Activated CD8-positive, alpha-beta memory T cell treated with anti-CD3 and anti-CD28 coated beads for 48 hours (primary cell): ENCODE measurements around the gene LZTR1.

Experiments used
- DNase-seq, 3 experiments: peaks; one replicate each; pipeline ENCODE4 v3.0.0-alpha.2; 2020; ENCODE audit warnings: low read depth in 2 of 3, low spot score in 2 of 3

LZTR1 gene

DNA sequence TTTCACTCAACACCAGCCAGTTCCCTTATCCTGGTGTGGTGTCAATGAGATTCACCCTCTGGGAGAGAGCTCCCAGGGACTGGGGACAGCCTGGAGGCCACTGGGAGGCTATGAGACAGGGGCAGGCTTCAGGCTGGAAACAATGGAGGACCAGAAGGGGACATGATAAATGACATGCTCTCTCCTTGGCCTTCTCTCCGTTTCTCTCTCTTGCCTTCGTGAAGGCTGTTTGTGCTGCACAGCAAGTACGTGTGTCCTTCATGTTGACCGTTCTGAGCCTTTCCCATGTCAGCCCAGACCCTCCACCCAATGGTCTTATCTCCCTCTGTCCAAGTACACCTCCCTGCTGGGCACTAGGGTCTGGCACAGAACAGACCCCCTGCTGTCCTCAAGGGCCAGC, 1.6 kb upstream of the LZTR1 start:
- DNase-seq = no peak

DNA sequence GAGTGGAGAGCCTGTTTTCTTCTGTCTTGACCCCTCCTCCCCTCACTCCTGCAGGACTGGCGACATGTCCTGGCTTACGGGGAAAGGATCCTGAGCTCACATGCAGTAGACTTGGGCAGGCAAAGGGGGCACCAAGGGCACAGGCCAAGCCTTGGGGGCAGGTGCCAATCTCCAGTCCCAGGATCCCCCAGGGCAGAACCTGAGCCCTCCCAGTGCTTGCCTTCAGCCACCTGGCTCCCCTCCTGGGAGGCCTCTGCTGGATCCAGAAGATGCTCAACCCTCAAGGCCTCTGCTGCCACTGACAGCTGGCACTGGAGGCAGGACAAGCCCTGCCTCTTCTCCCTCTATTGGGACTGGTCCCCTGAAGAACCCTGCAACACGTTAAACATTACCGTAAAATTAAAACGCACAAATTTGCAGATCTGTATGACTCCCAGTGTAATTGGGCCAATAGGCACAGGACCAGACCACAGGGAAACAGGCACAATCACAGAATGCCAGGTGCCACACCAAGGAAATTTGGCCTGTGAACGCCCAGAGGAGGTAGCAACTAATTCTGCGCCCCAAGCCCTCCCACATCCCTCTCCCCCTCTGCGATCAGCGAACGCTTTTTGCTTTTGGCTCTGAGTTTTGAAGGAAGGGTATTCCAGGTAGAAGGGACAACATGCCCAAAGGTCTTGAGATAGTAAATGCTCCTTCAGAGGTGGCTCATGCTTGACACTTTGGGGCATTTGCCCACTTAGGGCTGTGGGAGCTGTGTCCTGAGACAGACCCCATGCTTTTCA, 967 bp upstream of the LZTR1 start:
- no peak for DNase-seq

DNA sequence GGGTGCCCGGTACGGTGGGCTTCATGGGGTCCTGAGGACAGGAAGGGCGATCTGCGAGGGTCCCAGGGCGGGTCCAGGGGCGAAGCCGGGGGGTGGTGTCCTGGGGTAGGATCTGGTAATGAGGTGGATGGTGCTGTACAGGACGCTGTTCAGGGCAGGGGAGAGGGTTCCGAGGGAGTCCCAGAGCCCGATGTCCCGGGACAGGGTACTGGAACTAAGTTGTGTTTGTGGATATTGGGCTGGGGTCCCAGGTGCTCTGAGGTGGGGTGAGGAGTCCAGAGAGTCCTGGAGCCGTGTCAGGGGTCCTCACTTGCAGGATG, 426 bp downstream of the LZTR1 start:
- DNase-seq = no peak

DNA sequence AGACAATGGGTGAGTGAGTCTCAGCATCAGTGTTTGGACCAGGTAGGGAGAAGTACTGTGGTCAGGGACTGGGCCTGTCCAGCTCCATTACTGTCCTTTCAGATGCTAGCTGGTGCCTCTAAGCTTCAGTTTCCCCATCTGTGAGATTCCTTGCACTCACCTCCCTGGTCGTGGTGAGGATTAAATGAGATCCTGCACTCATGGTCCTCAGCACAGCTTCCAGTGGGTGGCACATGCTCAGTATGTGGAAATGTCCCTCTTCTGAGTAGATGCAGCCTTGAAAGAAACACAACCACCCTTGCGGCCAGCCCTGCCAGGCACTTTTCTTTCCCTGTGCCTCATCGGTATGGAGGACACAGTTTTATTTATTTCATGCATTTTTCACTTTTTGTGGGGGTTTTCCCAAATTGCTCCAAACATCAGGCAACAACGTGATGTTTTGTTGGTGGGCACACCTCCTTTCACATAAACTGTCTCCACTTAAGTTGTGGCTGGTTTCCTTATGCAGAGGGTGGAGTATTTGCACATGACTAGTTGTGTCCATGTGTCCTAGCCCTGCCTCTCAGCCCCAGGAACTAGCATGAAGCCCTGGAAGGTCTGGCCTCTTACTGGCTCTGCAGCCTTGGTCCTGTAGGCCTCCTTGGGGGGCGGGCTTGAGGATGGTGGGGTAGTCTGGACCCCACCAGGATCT, 1.1 kb downstream of the LZTR1 start:
- DNase-seq = no peak

DNA sequence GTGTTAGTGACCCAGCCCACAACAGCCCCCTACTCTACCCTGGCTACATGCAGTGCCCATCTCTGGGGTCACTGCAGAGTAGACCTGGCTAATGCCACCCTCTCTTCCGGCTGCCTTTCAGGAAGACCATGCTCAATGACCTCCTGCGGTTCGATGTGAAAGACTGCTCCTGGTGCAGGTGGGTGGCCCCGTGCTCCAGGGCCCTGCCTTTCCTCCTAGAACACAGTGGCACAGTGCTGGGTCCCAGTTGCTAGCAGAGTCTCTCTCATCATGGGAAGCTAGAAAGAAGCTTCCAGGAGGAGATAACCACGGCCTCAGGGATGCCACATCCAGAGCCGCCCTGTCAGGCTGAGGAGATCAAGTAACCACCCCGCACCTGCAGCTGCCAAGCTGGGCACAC, 3.6 kb downstream of the LZTR1 start:
- no peak for DNase-seq

DNA sequence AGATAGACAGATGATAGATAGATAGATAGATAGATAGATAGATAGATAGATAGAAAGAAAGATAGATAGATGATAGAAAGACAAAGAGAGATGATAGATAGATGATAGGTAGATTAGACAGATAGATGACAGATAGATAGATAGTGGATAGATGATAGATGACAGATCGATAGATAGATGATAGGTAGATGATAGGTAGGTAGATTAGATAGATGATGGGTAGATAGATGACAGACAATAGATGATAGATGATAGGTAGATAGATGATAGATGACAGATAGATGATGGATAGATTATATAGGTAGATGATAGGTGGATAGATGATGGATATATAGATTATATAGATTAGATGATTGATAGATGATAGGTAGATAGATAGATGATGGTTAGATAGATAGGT, 4.3 kb downstream of the LZTR1 start:
- DNase-seq = no peak

DNA sequence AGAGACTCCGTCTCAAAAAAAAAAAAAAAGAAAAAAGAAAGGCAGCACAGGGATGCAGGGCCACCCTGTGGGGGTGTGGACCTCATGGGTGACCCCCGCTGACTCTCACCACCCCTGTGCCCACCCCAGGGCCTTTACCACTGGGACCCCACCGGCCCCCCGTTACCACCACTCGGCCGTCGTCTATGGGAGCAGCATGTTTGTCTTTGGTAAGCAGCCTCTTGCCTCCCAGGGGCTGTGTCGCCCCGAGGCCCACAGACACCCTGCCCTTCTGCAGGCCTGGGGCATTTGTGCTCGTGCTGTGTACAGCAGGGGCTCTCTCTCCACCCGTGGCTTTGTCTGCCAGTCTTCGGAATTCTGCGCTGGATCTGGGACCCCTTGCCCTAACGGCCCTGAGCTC, 5.3 kb downstream of the LZTR1 start:
- DNase-seq = no peak

DNA sequence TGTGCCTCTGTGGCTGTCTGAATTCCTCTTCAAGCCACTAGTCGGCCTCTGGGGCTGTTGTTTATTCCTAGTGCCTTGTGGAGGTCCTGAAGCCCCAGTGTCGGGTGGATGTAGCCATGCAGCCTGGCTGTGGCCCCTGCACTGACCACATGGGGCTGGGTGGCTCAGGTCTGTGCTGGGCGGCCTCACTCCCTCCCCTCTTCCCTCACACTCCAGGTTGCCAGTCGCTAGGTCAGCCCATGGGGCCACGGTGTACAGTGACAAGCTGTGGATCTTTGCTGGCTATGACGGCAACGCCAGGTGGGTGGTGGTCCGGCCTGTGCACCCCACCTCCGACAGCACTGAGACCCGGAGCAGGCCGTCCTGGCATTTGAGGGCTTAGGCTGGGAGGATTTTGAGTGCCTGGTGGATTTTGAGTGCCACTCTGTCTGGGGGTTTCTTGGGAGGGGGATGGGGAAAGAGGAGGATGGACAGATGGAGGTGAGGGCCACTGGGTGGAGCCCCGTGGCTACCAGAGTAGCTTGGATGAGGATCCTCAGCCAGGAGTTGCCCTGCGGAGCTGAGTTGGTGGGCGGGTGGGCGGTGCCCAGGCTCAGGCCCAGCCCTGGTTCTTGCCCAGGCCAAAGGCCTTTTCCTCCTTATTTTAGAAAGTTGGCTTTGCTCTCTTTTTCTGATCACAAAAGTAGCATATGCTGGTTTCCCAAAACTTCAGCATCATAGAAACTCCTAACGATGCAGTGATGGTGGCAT, 6.7 kb downstream of the LZTR1 start:
- no peak for DNase-seq

DNA sequence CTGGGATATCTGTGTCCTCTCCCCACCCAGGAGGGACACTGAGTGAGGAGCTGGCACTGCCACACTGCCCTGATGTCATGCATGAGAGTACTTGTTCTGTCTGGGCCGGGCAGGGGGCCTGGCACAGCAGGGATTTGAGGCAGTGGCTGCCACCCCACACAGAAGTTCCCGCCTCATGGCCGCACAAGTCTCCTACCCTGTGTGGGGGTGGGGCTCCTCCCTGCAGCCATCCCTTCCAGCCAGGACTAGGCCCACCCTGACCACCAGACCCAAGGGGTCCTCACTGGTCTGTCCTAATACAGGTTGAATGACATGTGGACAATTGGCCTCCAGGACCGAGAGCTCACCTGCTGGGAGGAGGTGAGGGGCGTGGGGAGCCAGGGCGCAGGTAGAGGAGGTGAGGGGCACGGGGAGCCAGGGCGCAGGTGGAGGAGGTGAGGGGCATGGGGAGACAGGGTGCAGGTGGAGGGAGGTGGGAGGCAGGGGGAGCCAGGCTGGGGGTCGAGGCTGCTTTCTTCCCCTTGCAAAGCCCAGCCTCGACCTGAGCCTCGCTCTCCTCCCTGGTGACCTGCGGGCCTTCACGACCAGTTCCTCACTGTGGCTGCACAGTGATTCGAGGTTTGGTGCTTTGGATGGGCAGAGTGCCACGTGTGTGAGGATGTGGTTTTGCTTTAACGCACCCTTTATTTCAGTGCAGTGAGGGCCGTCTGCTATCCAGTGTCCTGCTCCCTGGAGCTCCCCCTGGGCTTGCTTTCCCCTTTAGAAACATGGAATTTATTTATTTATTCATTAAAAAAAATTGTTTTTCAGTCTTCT, 7.4 kb downstream of the LZTR1 start:
- no peak for DNase-seq

DNA sequence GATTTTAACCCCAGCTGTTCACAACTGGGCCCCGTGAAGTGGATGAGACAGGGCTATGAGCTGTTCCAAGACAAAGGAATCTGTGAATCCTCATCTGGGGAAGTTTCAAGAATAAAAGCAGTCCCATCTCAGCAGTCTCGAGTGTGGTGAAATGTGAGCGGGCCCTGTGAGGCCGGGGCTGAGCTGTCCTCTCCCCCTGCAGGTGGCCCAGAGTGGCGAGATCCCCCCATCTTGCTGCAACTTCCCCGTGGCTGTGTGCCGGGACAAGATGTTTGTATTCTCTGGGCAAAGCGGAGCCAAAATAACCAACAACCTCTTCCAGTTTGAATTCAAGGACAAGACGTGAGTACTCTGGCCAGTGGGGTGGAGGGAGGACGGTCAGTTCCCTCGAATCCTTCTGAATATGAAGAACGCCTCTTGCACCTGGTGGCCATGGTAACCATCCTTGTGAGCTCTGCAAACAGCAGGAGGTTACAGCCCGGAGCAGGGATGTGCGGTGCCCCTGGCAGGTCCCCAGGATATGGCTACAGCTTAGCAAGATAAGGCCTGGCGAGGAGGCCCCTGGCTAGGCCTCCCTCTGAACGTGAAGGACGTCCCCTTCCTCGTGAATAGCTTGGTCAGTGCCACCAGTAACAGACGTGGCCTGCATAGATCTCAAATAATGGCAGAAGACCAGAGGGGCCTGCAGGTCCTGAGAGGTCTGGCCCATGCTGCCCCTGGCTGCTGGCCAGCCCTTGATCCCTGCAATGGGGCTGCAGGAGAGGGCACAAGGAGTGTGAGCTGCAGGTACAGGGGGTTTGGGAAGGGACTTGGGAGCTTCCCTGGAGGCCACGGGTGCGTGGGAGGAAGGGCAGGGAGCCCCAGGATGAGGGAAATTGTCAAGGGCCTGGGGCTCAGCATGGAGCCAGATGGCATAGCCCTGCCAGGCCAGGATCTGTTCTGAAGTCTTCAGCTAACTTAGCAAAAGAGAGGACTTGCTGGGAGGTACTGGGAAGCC, 8.4 kb downstream of the LZTR1 start:
- DNase-seq = no peak

DNA sequence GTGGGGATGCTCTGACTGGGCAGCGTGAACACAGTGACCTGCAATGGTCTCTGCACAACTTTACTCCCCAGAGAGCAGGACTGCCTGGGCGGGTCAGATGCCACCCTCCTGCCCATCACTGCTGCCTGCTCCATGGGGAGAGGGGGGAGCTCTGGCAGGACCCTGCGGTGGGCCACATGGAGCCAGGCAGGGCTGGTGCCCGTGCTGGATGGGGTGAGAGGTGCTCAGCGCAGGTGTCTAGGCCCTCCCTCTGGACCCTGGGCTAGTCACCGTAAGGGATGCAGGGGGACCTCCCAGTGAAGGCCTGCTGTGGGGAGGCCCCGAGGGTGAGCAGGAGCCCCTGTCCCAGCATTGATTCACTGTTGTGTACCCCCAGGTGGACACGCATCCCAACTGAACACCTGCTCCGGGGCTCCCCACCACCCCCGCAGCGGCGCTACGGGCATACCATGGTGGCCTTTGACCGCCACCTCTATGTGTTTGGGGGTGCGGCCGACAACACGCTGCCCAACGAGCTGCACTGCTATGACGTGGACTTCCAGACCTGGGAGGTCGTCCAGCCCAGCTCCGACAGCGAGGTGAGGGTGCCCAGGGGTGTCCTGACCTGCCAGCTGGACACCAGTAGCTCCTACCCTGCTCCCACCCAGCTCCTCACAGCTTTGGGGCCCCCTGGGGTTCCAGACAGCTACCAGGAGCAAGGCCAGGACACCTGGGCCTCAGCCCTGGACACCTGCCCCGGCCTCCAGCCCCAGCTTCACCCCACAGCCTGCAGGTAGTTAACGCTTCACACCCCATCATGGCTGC, 9.4 kb downstream of the LZTR1 start:
- no peak for DNase-seq

DNA sequence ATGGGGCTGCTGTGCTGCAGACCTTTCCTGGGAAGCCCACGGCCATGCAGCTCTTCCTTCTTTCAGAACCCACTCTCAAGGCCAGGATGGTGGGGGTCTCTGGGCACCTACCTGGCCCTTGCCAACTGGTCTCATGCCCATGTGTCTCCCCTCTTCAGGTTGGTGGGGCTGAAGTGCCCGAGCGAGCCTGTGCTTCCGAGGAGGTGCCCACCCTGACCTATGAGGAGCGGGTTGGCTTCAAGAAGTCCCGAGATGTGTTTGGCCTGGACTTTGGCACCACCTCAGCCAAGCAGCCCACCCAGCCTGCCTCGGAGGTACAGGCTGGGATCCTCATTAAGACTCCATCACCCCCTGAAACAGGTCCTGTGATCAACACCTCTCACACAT, 10.0 kb downstream of the LZTR1 start:
- no peak for DNase-seq

DNA sequence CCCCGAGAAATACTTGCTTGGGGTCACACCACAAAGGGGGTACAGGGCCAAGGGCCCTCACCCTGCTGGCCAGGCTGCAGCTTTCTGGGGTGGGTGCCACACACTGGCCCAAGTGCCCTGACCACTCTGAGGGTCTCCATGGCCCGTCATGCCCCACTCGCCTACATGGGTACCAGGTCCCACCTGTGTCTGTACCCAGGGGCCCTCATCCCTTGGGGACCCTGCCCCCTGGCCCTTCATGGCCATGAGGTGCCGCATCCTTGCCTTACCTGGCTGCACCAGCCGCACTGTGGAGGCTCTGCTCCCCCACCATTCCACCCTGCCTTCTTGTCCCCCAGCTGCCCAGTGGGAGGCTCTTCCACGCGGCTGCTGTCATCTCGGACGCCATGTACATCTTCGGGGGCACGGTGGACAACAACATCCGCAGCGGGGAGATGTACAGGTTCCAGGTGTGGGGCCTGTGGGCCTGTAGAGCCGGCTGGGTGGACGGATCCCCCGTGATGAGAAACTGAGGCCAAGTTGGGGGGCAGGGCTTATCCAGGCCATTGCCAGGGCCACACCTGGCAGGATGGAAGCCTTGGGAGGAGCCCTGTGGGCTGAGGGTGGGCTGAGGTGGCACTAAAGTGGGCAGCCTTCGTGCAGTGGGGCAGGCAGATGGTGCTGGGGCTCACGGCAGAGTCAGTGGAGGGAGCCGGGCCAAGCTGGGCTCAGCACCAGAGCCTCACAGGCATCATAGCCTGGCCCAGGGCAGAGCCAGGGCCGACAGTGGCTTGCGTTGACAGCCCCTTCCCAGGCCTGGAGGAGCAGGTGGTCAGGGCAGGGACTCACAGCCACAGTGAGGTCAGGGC, 10.6 kb downstream of the LZTR1 start:
- no peak for DNase-seq

DNA sequence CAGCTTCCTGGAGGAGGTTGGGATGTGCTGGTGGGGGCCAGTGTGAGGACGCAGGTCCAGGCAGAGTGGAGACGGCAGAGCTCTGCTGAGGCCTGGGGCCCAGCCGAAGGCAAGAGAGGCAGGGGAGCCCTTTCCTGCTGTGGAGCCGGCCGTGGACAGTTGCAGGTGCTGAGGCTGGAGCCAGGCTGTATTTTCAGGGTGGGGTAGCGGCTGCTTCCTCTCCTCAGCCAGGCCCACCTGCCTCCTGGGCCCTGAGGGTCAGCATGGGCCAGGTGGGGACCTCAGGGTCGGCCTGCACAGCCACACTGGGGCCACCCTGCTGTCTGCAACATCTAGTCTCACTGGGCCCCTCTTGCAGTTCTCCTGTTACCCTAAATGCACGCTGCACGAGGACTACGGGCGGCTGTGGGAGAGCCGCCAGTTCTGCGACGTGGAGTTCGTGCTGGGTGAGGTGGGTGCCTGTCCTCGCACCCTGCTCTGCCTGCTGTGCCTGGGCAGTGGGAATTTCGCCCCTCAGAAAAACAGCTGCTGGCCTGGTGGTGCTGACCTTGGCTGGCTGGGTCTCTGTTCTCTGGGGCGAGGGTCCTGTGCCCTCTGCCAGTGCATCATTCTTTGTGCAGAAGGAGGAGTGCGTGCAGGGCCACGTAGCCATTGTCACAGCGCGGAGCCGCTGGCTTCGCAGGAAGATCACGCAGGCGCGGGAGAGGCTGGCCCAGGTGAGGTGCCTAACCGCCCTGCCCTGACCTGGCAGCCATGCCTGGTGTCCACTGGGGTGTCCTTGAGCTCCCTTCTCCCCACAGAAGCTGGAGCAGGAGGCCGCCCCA, 11.4 kb downstream of the LZTR1 start:
- DNase-seq = no peak

DNA sequence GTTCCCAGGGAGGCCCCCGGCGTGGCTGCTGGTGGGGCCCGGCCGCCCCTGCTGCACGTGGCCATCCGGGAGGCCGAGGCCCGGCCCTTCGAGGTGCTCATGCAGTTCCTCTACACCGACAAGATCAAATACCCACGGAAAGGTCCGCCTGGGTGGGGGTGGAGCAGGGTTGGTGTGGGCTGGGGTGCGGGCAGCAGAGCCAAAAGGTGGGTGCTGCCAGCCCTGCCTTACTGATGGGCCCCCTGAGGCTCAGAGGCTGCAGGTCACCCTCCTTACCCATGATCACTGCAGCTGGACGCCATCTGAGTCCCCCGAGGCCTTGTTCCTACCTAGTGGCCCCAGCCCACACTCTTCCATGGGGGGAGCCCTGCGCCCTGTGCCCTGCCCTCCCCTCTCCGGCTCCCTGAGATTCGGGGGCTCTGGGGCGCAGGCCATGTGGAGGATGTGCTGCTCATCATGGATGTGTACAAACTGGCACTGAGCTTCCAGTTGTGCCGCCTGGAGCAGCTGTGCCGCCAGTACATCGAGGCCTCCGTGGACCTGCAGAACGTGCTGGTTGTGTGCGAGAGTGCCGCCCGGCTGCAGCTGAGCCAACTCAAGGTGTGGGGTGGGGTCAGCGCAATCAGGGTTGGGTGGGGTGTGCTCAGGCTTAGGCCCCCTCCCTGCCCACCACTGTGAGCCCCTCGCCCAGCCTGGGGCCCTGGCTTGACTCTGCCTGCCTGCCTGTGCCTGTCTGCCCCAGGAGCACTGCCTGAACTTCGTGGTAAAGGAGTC, 12.2 kb downstream of the LZTR1 start:
- no peak for DNase-seq

DNA sequence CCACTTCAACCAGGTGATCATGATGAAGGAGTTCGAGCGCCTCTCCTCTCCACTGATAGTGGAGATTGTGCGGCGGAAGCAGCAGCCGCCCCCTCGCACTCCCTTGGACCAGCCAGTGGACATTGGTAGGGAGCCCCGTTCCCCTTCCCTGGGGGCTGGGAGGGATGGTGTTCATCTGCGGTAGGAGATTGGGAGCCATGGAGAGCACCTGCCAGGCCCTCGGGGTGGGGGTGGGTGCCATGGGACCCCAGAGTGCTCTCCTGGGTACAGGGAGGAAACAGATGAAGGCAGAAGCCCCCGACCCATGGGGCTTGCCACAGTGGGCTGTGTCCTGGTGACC, 12.8 kb downstream of the LZTR1 start:
- DNase-seq = no peak
